ENCODE data around the gene ERBB2. TPM values are rescaled to one million over a fixed set of nuclear protein-coding genes. Genes with fewer than 3 reads are reported as not detected.
"Not testable (repeated sequence)": the region's sequence is repeated elsewhere in the genome, so short reads cannot be mapped to it uniquely, and the experiment has no call there.

Gene ERBB2
- polyA plus RNA-seq, 10 donors: 77.8 to 147 (median 107) TPM

GRCh38 chr17:39742856-39743436 is 43.1 kb downstream of the ERBB2 start:
- no peak for DNase-seq

- DNase-seq: no peak
Observed at GRCh38 chr17:39744075-39744835, 44.4 kb downstream of the ERBB2 start.

GRCh38 chr17:39744836-39745215 is 45.0 kb downstream of the ERBB2 start:
- no peak for DNase-seq

GRCh38 chr17:39745335-39746144 is 45.7 kb downstream of the ERBB2 start:
- DNase-seq: no peak

GRCh38 chr17:39746145-39746461 is 46.2 kb downstream of the ERBB2 start:
- DNase-seq: no peak

- no peak for DNase-seq
Observed at GRCh38 chr17:39747745-39748144, 47.9 kb downstream of the ERBB2 start.

GRCh38 chr17:39748444-39749034 is 48.7 kb downstream of the ERBB2 start:
- not testable (repeated sequence) for DNase-seq

GRCh38 chr17:39750131-39751015 is 50.5 kb downstream of the ERBB2 start:
- DNase-seq: no peak

- DNase-seq: no peak
Observed at GRCh38 chr17:39751016-39751543, 51.2 kb downstream of the ERBB2 start.

GRCh38 chr17:39751637-39752036 is 51.8 kb downstream of the ERBB2 start:
- no peak for DNase-seq

- DNase-seq: no peak
Observed at GRCh38 chr17:39752241-39752881, 52.5 kb downstream of the ERBB2 start.

- no peak for DNase-seq
Observed at GRCh38 chr17:39753514-39754160, 53.8 kb downstream of the ERBB2 start.

- DNase-seq: peak; percentile 73 to 95 (median 88)
Observed at GRCh38 chr17:39754161-39754957, 54.5 kb downstream of the ERBB2 start.

GRCh38 chr17:39754958-39755553 is 55.2 kb downstream of the ERBB2 start:
- peak in 1 of 3 donors; percentile 40 for DNase-seq

GRCh38 chr17:39755554-39756379 is 55.9 kb downstream of the ERBB2 start:
- DNase-seq: no peak

GRCh38 chr17:39756380-39757079 is 56.7 kb downstream of the ERBB2 start:
- no peak for DNase-seq

- DNase-seq: no peak
Observed at GRCh38 chr17:39757176-39757662, 57.4 kb downstream of the ERBB2 start.
